GM12878 (cell line): ENCODE data around the gene RPS6KA3. TPM values are rescaled to one million over a fixed set of nuclear protein-coding genes. Genes with fewer than 3 reads are reported as not detected.

Experiments
- ATAC-seq: fragments of 200-7000 bp; cut with Tn5 transposase; 3 replicates; pipeline ENCODE4 v1.9.1; 2020; ENCODE audit warnings: mild to moderate bottlenecking, moderate library complexity
- BruUV-seq: library from RNA; stranded (reverse); fragments of 400-500 nt; replicated peaks from 2 replicates; lab custom pipeline; 2021; lab: Mats Ljungman, UMichigan
- CTCF ChIA-PET: fragments of 300-600 bp; sonication (Branson Sonifier 250); formaldehyde crosslinking; extraction: SDS; loops from one replicate; lab custom pipeline; 2021; ENCODE audit warnings: inconsistent platforms; lab: Yijun Ruan, JAX
- POLR2A ChIA-PET: fragments of 350-600 bp; formaldehyde crosslinking; extraction: SDS; loops from one replicate; lab custom pipeline; 2021; ENCODE audit warnings: inconsistent platforms; lab: Charles Lee
- RAD21 ChIA-PET: fragments of 300-600 bp; sonication (Branson Sonifier 250); formaldehyde crosslinking; loops from one replicate; lab custom pipeline; 2023; ENCODE audit warnings: antibody characterized with exemption; ENCODE audit not compliant: unreplicated experiment; lab: Charles Lee
- SMC1A ChIA-PET: fragments of 300-600 bp; sonication (Branson Sonifier 250); formaldehyde crosslinking; loops from one replicate; lab custom pipeline; 2023; ENCODE audit not compliant: unreplicated experiment, uncharacterized antibody; lab: Charles Lee
- DNase-seq: peaks from one replicate; pipeline ENCODE4 v3.0.0-alpha.2; 2011; ENCODE audit warnings: low read depth, low spot score
- FAIRE-seq: peaks from 3 replicates; lab custom pipeline; 2011; peaks lifted over from hg19 to GRCh38; lab: Jason Lieb, UNC
- H2AFZ ChIP-seq: 2 replicates; pipeline ENCODE4 v1.6.0; 2011; ENCODE audit warnings: low read depth, low read length, control low read depth; ENCODE audit not compliant: control insufficient read depth
- H3K27ac ChIP-seq: 2 replicates; pipeline ENCODE4 v1.5.1; 2011; ENCODE audit warnings: control low read depth; ENCODE audit not compliant: control insufficient read depth, insufficient read depth
- H3K27me3 ChIP-seq, 2 experiments: replicated peaks in 1 of 2; 2 replicates each; pipeline versions ENCODE4 v1.6.0 to v1.6.1; 2011; ENCODE audit warnings: low read length in 1 of 2; ENCODE audit not compliant: control insufficient read depth in 2 of 2, insufficient read depth in 2 of 2
- H3K36me3 ChIP-seq, 2 experiments: 2 replicates each; pipeline ENCODE4 v1.5.1; 2011; ENCODE audit warnings: low read length in 1 of 2; ENCODE audit not compliant: control insufficient read depth in 2 of 2, insufficient read depth in 2 of 2
- H3K4me1 ChIP-seq: 2 replicates; pipeline ENCODE4 v1.6.1; 2011; ENCODE audit warnings: mild to moderate bottlenecking, low read length, moderate library complexity, mixed read lengths; ENCODE audit not compliant: control insufficient read depth, insufficient read depth
- H3K4me2 ChIP-seq: 2 replicates; pipeline ENCODE4 v1.6.0; 2011; ENCODE audit warnings: control low read depth; ENCODE audit not compliant: control insufficient read depth, insufficient read depth
- H3K4me3 ChIP-seq: fragments of 200-600 bp; sonication (generic); 2 replicates; pipeline ENCODE4 v1.5.1; 2016
- H3K79me2 ChIP-seq: 2 replicates; pipeline ENCODE4 v1.6.0; 2011; ENCODE audit warnings: low read length; ENCODE audit not compliant: control insufficient read depth, insufficient read depth
- H3K9ac ChIP-seq: 2 replicates; pipeline ENCODE4 v1.8.0; 2011; ENCODE audit warnings: low read length, control low read depth, mixed read lengths; ENCODE audit not compliant: control insufficient read depth, insufficient read depth
- H3K9me3 ChIP-seq: replicated peaks from 3 replicates; pipeline ENCODE4 v1.5.1; 2011; ENCODE audit warnings: mild to moderate bottlenecking, low read length; ENCODE audit not compliant: control insufficient read depth, insufficient read depth
- H4K20me1 ChIP-seq: 2 replicates; pipeline ENCODE4 v1.6.0; 2011; ENCODE audit not compliant: control insufficient read depth, insufficient read depth
- IKZF2 ChIP-seq, 2 experiments: fragments of 450-650 bp; IDR thresholded peaks; 2 replicates each; pipeline ENCODE4 v1.6.1; 2017; ENCODE audit warnings: mild to moderate bottlenecking in 2 of 2, moderate library complexity in 2 of 2
- POLR2A ChIP-seq: IDR thresholded peaks from 2 replicates; pipeline ENCODE4 v1.6.1; 2011; ENCODE audit warnings: low read depth, mild to moderate bottlenecking, low read length
- POU2F2 ChIP-seq: IDR thresholded peaks from 3 replicates; pipeline ENCODE4 v1.6.1; 2011; ENCODE audit warnings: low read depth, mild to moderate bottlenecking, low read length, borderline replicate concordance
- RUNX3 ChIP-seq: IDR thresholded peaks from 2 replicates; pipeline ENCODE4 v1.6.1; 2012; ENCODE audit warnings: low read length, inconsistent platforms
- SMAD1 ChIP-seq: fragments of 450-650 bp; IDR thresholded peaks from 2 replicates; pipeline ENCODE4 v1.6.1; 2018; ENCODE audit warnings: mild to moderate bottlenecking, low read depth; ENCODE audit not compliant: partially characterized antibody
- SP1 ChIP-seq: IDR thresholded peaks from one replicate; pipeline ENCODE4 v1.6.1; 2011; ENCODE audit warnings: low read depth, low read length
- STAT3 ChIP-seq: IDR thresholded peaks from 2 replicates; pipeline ENCODE4 v1.6.1; 2011; ENCODE audit warnings: low read depth, low read length, improper control_type of control experiment
- TAF1 ChIP-seq: IDR thresholded peaks from 2 replicates; pipeline ENCODE4 v1.6.1; 2011; ENCODE audit warnings: mild to moderate bottlenecking, low read depth, low read length, borderline replicate concordance
- WGBS: methylation state at CpG from one replicate; pipeline ENCODE4 v1.1.6; 2016; ENCODE audit warnings: low lambda C conversion rate; ENCODE audit not compliant: insufficient replicate concordance, insufficient coverage; ENCODE audit errors: missing lambda C conversion rate; 5-methylcytosine and 5-hydroxymethylcytosine counted together
- in situ Hi-C: fragments of 300-500 bp; cut with MboI; formaldehyde crosslinking; loops from 9 replicates; pipeline ENCODE4 v1.14.3; 2018; ENCODE audit warnings: mixed read lengths
- intact Hi-C: fragments of 100-400 bp; cut with micrococcal nuclease; formaldehyde crosslinking; loops from one replicate; pipeline ENCODE4 v1.14.2; 2022; ENCODE audit not compliant: unreplicated experiment
- polyA plus RNA-seq, 11 experiments: library from polyadenylated mRNA; depleted of rRNA in 4 of 11; unstranded in 6 of 11; stranded (reverse) in 5 of 11; fragments of >200 nt; fragmentation: Nextera tagmentation in 4 of 11; fragmentation: Illumina TruSeq in 1 of 11; extraction: Ambion mirVana in 4 of 11; extraction: Trizol in 1 of 11; gene quantifications; 1 replicate in 1 of 11; 2 replicates in 10 of 11; pipeline versions ENCODE4 v1.2.1 to v1.2.3, GENCODE V29; 2011 to 2016; ENCODE audit warnings: inconsistent platforms in 2 of 11, missing spikeins in 2 of 11, low read depth in 1 of 11
- total RNA-seq, 4 experiments: library from RNA; depleted of rRNA in 3 of 4; stranded (reverse); fragments of >200 nt in 3 of 4; fragmentation: Illumina TruSeq in 1 of 4; extraction: Trizol in 1 of 4; gene quantifications; 2 replicates each; pipeline versions ENCODE4 v1.2.1 to v1.2.3, GENCODE V29; 2013 to 2021

The RPS6KA3 gene
- total and polyA plus RNA-seq, 10 of the 15 experiments (the other 5 are each of a cell fraction or from before 2014, with no cell fraction given), result 2.8 to 35.6 (median 15.8) TPM

DNA sequence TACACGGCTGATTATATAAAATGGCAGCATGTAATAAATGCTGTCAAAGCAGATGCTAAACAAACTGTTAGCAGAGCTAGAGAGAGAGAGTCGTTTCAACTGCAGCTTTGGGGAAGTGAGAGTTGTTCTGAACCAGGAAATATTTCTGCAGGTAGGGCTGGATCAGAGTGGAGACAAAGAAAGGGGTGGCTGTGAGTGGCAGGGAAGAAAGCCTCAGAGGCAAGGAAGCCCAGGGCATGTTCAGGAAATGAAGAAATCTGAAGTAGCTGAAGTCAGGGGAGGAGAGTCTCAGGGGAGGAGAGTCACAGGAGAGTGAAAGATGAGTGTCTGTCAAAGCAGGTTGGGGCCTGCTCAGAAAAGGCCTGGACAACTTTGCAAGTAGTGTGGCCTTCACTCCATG lies 48.4 kb upstream of the RPS6KA3 start (continued):
- no peak for TF ChIP-seq TAF1
- no peak for TF ChIP-seq SMAD1
- no peak for TF ChIP-seq POLR2A
- TF ChIP-seq POU2F2, result no peak
- TF ChIP-seq, all 136 proteins: peak for 6

DNA sequence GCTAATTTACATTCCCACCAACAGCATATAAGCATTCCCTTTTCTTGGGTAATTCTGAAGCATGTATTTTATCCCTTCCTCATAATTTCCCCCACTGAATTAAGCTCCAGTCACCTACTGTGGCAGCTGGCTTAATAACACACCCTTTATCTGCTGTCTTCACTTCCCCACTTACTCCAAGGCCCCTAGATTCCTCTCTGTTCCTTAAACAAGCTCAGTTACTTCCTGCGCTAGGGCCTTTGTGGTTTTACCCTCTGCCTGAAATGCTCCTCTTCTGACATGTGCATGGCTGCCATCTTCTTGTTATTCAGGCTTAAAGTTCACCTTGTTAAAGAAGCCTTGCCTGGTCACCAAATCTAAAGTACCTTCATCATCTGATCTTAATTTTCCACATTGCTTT lies 47.2 kb upstream of the RPS6KA3 start:
- H3K4me1 ChIP-seq, result peaks cover 7% of the 10 kb centered on the region
- ATAC-seq (no peak), FAIRE-seq (no peak), DNase-seq (no peak)
- POLR2A ChIA-PET, result no interaction called here
- H3K27me3 ChIP-seq, result no peaks in the 10 kb centered on the region
- RAD21 ChIA-PET, result no interaction called here
- SMC1A ChIA-PET, result interaction anchor here (0.7 to 1.3 kb wide), 3 partner anchors 13 to 127 kb away, joined by 3 read pairs; no protein-coding TSS in a partner anchor
- no TSS peak for BruUV-seq
- intact Hi-C loops, result no loop called here
- no peaks in the 10 kb centered on the region for H3K36me3 ChIP-seq
- H3K4me3 ChIP-seq, result no peak overlapping the region
- H4K20me1 ChIP-seq, result no peaks in the 10 kb centered on the region
- H3K4me2 ChIP-seq, result no peak overlapping the region; the same call in 1 of the 2 replicates
- H3K27ac ChIP-seq, result no peak overlapping the region
- TF ChIP-seq SP1, result no peak
- peak; percentile 49 for TF ChIP-seq RUNX3
- H2AFZ ChIP-seq, result no peak overlapping the region
- H3K9ac ChIP-seq, result no peak overlapping the region
- CTCF ChIA-PET, result interaction anchor here (0.6 to 0.7 kb wide), 2 partner anchors 31 to 179 kb away, joined by 3 read pairs; no protein-coding TSS in a partner anchor
- in situ Hi-C loops, result no loop called here
- 100% methylated on average over 1 of the region's 1 CpG for WGBS
- no peaks in the 10 kb centered on the region for H3K9me3 ChIP-seq
- no peaks in the 10 kb centered on the region for H3K79me2 ChIP-seq

DNA sequence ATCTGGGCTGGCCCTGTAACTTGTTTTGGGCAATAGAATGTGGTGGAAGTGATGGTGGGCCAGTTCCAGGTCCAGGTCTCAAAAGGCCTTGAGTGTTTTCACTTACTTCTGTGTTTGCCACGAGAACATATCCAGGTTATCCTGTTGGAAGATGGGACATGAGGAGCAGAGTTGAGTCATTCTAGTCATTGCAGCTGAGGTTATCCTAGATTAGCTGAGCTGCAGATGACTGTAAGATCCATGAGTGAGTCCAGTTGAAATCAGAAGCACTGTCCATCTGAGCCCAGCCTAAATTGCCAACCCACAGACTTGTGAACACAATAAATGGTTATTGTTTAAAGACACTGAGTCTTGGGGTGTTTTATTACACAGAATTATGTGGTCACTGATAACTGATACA lies 45.3 kb upstream of the RPS6KA3 start:
- no peak overlapping the region for H3K4me3 ChIP-seq
- H3K4me2 ChIP-seq, result no peak overlapping the region
- CTCF ChIA-PET, result no interaction called here
- no peaks in the 10 kb centered on the region for H3K9me3 ChIP-seq
- H3K4me1 ChIP-seq, result peaks cover 7% of the 10 kb centered on the region
- no peaks in the 10 kb centered on the region for H3K79me2 ChIP-seq
- 67% methylated on average over 1 of the region's 1 CpG for WGBS
- no peak for FAIRE-seq
- no peak overlapping the region for H3K27ac ChIP-seq
- DNase-seq, result no peak
- POLR2A ChIA-PET, result no interaction called here
- SMC1A ChIA-PET, result interaction anchor here (1.0 kb wide), 1 partner anchor 11 kb away, joined by 3 read pairs; no protein-coding TSS in a partner anchor
- TF ChIP-seq IKZF2 (IDR thresholded peaks at IDR 0.05) (no peak), STAT3 (no peak)
- H3K36me3 ChIP-seq, result no peaks in the 10 kb centered on the region
- H3K27me3 ChIP-seq, result no peaks in the 10 kb centered on the region
- no peak overlapping the region for H3K9ac ChIP-seq
- H2AFZ ChIP-seq, result no peak overlapping the region
- in situ Hi-C loops, result no loop called here
- no peak for ATAC-seq
- no peaks in the 10 kb centered on the region for H4K20me1 ChIP-seq
- no TSS peak for BruUV-seq
- intact Hi-C loops, result no loop called here
- RAD21 ChIA-PET, result no interaction called here
